Prostate gland (tissue), 2 donors: ENCODE results near the gene CPT1B.

Experiments used
- POLR2A ChIP-seq: fragments of 450-650 bp; IDR thresholded peaks from one replicate; pipeline ENCODE4 v1.6.1; 2016; ENCODE audit warnings: antibody characterized with exemption, mild to moderate bottlenecking
- POLR2AphosphoS5 ChIP-seq: sonication (generic); formaldehyde crosslinking; IDR thresholded peaks from one replicate; pipeline ENCODE4 v1.6.1; 2017; ENCODE audit warnings: antibody characterized with exemption
- TF ChIP-seq, protein P1 (sequence below), 4 experiments: fragments of 200-600 bp in 2 of 4; fragments of 450-650 bp in 2 of 4; sonication (generic) in 2 of 4; IDR thresholded peaks; 1 replicate in 3 of 4; 2 replicates in 1 of 4; pipeline ENCODE4 v1.5.1; 2016 to 2019; ENCODE audit warnings: antibody characterized with exemption in 4 of 4, mild to moderate bottlenecking in 2 of 4, moderate library complexity in 2 of 4

DNA sequence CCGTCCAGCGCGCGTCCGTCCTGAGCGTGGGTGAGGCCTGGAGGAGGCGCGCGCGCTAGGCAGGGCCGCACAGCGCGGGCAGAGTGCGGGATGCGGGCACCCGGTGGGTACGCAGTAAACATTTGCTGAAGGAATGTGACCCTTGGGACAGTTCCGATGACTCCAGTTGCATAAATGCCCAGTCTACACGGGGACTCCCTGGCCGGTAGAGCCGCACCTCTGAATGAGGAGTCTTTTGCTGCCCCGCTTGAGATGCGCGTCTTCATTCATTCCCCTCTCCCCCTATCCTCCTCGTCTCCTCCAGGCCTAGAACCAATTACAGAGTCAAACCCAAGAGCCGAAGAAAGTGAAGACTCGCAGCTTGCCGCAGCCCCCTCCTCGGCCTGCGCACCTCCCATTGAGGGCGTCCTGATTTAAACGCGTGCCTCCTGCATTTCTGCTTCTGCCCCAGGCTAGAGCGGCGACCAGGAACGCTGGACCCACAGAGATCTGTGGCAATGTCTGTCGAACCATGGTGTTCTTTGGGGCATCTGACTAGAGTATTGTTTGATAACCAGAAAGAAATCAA lies 5.2 kb upstream of the CPT1B start:
- TF ChIP-seq, protein P1, sequence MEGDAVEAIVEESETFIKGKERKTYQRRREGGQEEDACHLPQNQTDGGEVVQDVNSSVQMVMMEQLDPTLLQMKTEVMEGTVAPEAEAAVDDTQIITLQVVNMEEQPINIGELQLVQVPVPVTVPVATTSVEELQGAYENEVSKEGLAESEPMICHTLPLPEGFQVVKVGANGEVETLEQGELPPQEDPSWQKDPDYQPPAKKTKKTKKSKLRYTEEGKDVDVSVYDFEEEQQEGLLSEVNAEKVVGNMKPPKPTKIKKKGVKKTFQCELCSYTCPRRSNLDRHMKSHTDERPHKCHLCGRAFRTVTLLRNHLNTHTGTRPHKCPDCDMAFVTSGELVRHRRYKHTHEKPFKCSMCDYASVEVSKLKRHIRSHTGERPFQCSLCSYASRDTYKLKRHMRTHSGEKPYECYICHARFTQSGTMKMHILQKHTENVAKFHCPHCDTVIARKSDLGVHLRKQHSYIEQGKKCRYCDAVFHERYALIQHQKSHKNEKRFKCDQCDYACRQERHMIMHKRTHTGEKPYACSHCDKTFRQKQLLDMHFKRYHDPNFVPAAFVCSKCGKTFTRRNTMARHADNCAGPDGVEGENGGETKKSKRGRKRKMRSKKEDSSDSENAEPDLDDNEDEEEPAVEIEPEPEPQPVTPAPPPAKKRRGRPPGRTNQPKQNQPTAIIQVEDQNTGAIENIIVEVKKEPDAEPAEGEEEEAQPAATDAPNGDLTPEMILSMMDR (IDR thresholded peaks at IDR 0.05) = no peak
- TF ChIP-seq POLR2AphosphoS5 (no peak), POLR2A (no peak)
